WTC11 (cell line): ENCODE measurements around the gene CAMK2A.

Source experiments
- CREB1 ChIP-seq: sonication (generic); formaldehyde crosslinking; IDR thresholded peaks from 2 replicates; pipeline ENCODE4 v1.8.0; 2023; ENCODE audit warnings: mild to moderate bottlenecking, missing genetic modification reagents
- FOXP1 ChIP-seq: sonication (generic); formaldehyde crosslinking; IDR thresholded peaks from 2 replicates; pipeline ENCODE4 v1.8.0; 2022; ENCODE audit warnings: missing genetic modification reagents, mild to moderate bottlenecking, moderate library complexity, borderline replicate concordance
- JUN ChIP-seq: sonication (generic); formaldehyde crosslinking; IDR thresholded peaks from 2 replicates; pipeline ENCODE4 v1.8.0; 2023; ENCODE audit warnings: mild to moderate bottlenecking, missing genetic modification reagents
- KAT7 ChIP-seq: sonication (generic); formaldehyde crosslinking; IDR thresholded peaks from 2 replicates; pipeline ENCODE4 v1.8.1; 2023; ENCODE audit warnings: missing genetic modification reagents, mild to moderate bottlenecking, borderline replicate concordance
- ZNF671 ChIP-seq: fragments of 250-450 bp; sonication (Bioruptor Pico); IDR thresholded peaks from 2 replicates; pipeline ENCODE4 v1.8.0; 2021; ENCODE audit warnings: mild to moderate bottlenecking
- TF ChIP-seq, protein P1 (sequence below): sonication (generic); formaldehyde crosslinking; IDR thresholded peaks from 2 replicates; pipeline ENCODE4 v1.8.0; 2022; ENCODE audit warnings: mild to moderate bottlenecking, missing genetic modification reagents
- TF ChIP-seq, protein P2 (sequence below): fragments of 200-600 bp; IDR thresholded peaks from 2 replicates; pipeline ENCODE4 v1.8.0; 2022; ENCODE audit warnings: antibody characterized with exemption
- TF ChIP-seq, protein P3 (sequence below): sonication (generic); formaldehyde crosslinking; IDR thresholded peaks from 2 replicates; pipeline ENCODE4 v1.8.1; 2023; ENCODE audit warnings: mild to moderate bottlenecking, missing genetic modification reagents, moderate library complexity

DNA sequence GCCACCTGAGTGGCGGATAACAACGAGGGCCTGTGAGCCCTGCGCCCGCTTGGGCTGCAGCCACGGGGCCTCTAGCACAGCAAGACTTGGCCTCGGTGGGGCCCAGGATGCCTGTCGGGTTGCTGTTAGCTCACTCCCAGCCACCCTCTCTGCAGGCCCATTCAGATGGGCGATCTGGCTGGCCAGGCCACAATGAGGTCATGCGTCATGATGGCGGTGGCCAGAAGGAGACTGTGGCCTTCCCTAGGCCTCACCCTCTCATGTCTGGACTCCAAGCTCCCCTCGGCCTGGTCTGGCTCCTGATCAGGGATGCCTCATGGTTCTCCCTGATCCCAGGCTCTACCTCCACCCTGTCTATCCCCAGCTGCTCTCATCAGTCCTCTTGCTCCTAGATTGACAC is 49.0 kb upstream of the CAMK2A start:
- no peak for TF ChIP-seq JUN (CRISPR knock-in tag)
- TF ChIP-seq, protein P1, sequence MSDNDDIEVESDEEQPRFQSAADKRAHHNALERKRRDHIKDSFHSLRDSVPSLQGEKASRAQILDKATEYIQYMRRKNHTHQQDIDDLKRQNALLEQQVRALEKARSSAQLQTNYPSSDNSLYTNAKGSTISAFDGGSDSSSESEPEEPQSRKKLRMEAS (CRISPR knock-in tag), result no peak
- TF ChIP-seq, protein P2, sequence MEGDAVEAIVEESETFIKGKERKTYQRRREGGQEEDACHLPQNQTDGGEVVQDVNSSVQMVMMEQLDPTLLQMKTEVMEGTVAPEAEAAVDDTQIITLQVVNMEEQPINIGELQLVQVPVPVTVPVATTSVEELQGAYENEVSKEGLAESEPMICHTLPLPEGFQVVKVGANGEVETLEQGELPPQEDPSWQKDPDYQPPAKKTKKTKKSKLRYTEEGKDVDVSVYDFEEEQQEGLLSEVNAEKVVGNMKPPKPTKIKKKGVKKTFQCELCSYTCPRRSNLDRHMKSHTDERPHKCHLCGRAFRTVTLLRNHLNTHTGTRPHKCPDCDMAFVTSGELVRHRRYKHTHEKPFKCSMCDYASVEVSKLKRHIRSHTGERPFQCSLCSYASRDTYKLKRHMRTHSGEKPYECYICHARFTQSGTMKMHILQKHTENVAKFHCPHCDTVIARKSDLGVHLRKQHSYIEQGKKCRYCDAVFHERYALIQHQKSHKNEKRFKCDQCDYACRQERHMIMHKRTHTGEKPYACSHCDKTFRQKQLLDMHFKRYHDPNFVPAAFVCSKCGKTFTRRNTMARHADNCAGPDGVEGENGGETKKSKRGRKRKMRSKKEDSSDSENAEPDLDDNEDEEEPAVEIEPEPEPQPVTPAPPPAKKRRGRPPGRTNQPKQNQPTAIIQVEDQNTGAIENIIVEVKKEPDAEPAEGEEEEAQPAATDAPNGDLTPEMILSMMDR, result no peak
- TF ChIP-seq KAT7 (CRISPR knock-in tag), result no peak
- no peak for TF ChIP-seq ZNF671
- TF ChIP-seq FOXP1 (CRISPR knock-in tag), result no peak
- TF ChIP-seq, protein P3, sequence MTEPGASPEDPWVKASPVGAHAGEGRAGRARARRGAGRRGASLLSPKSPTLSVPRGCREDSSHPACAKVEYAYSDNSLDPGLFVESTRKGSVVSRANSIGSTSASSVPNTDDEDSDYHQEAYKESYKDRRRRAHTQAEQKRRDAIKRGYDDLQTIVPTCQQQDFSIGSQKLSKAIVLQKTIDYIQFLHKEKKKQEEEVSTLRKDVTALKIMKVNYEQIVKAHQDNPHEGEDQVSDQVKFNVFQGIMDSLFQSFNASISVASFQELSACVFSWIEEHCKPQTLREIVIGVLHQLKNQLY (CRISPR knock-in tag), result no peak
- no peak for TF ChIP-seq CREB1 (CRISPR knock-in tag)
